Stimulated activated CD8-positive, alpha-beta memory T cell treated with anti-CD3 and anti-CD28 coated beads, Interleukin-2, amount 100 ng/mL, for 1 hour (primary cell): ENCODE measurements around the gene MKNK2.
A peak's percentile ranks its signal among the peaks of the same experiment; 100 is the strongest.
"Not testable (repeated sequence)": the region's sequence is repeated elsewhere in the genome, so short reads cannot be mapped to it uniquely, and the experiment has no call there.

ENCODE experiments used
- DNase-seq, 2 donors: peaks; one replicate each; pipeline ENCODE4 v3.0.0-alpha.2; 2020; ENCODE audit warnings: low read depth in 2 of 2

The MKNK2 gene

DNA sequence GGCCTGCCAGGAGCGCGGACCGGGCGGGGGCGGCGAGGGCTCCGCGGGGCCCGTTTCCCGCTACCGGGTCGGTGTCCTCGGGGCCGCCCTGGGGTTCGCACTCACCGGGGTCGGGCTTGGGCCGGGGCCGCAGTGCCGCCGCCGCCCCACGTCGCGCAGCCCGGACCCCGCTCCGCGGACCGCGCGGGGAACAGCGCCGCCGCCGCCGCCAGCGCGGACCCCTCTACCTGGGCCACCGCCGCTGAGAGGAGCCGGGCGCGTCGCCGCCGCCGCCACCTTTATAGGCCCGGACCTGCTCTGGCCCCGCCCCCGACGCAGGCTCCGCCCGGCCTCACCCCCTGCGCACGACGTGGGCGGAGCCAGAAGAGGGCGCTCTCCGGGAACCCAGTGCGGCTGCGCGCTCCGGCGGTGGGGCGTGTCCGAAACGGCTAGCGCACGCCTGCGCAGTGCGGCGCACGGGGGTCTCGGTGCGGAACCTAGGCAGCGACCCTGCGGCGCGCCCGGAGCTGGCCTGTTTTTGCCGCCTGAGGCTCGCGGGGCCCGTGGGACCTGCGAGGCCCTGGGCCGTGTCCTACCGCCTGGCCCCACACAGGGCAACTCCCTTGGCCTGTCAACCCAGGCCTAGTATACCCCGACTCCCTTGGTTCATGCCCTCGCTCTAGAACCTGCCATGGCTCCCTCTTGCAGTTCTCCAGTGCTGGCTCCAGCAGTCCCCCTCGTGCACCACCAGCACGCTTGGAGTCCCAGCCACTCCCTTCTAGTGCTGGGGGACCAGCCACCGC is at the start of gene MKNK2:
Gene MKNK2, minus strand, starts transcription at position 254 of the 782 bp plus-strand sequence. CDS start 393 bp downstream, outside the sequence.
- DNase-seq, result peak; percentile 93 to 95

DNA sequence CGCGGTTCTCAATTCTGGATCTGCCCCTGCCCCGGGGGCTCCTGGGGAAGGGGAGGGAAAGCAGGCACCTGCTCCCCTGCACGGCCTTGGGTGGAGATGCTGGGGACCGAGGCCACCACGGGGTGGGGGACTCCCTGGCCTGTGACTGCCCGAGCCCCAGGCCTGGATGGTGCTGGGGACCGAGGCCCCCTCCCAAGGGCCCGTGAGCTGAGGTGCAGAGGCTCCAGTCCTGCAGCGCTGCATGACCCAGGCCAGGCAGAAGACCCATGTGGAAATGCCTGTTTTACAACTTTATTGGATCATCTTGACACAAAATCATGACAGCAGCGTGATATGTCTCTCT is 49.6 kb upstream of the MKNK2 start:
- no peak for DNase-seq

DNA sequence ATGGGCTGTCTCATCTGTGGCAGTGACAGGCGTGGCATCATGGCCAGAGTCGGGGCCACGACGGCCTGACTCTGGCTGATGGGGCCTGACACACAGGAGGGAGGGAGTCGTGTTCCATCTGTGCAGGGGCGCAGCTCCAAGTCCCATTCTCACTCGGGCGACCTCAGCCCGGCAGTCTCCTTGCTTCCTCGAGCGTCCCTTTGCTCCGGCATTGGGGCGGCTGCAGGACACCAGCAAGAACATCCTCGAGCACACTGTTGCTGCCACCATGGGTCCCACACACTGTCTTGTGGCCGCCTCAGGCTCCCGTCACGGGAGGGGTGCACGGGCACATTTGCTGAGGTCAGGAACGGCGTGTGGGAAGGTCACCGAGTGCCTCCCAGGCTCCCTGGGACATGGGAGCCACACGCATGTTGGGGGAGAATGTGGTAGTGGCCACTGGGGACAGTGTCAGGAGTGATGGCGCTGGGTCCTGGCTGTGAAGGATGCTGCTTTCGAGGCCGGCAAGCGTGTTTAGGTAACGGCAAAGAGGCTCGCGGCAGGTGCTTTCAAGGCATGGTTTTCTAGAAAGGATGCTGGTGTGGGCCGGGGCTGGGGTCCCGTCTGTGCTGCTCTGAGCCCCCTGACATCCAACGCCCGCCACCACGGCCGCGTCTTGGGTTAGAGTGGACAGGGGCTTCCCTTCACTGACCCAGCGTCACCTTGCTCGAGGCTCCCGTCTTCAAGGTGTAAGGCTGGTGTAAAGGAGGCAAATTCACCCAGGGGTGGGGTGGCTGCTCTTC is 49.1 kb upstream of the MKNK2 start:
- DNase-seq, result no peak

DNA sequence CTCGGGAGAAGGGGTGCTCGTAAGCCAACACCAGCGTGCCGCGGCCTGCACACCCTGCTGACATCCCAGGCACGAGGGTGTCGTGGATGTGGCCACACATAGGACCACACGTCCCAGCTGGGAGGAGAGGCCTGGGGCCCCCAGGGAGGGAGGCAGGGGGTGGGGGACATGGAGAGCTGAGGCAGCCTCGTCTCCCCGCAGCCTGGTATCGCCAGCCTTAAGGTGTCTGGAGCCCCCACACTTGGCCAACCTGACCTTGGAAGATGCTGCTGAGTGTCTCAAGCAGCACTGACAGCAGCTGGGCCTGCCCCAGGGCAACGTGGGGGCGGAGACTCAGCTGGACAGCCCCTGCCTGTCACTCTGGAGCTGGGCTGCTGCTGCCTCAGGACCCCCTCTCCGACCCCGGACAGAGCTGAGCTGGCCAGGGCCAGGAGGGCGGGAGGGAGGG is 48.0 kb upstream of the MKNK2 start:
- DNase-seq, result no peak

DNA sequence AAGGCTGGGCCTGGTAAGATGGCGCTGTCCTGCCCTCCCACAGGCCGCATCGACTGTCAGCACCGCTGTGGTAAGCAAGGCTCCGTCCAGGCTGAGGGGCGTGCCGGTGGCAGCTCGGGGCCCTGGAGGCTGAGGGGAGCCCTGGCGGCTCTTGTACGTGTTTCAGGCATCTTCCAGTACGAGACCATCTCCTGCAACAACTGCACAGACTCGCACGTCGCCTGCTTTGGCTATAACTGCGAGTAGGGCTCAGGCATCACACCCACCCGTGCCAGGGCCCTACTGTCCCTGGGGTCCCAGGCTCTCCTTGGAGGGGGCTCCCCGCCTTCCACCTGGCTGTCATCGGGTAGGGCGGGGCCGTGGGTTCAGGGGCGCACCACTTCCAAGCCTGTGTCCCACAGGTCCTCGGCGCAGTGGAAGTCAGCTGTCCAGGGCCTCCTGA is 46.9 kb upstream of the MKNK2 start:
- no peak for DNase-seq

DNA sequence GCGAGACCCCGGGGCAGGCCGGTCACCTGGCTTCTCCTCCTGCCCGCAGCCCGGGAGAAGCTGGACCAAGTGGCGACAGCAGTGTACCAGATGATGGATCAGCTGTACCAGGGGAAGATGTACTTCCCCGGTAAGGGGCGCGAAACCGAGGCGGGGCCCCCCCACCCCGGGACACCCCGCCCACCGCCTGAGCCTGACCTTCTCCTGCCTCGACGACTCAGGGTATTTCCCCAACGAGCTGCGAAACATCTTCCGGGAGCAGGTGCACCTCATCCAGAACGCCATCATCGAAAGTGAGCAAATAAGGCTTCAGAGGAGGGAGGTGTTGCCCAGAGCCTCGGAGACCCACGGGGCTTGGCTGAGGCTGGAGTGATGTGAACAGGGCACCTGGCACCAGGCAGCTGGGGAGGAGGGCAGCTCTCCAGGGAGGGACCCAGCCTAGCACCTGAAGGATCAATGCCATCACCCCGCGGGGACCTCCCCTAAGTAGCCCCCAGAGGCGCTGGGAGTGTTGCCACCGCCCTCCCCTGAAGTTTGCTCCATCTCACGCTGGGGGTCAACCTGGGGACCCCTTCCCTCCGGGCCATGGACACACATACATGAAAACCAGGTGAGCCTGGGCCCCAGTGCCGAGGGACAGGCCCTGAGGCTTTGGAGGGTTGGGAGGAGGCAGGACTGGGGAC is 46.3 kb upstream of the MKNK2 start:
- no peak for DNase-seq

DNA sequence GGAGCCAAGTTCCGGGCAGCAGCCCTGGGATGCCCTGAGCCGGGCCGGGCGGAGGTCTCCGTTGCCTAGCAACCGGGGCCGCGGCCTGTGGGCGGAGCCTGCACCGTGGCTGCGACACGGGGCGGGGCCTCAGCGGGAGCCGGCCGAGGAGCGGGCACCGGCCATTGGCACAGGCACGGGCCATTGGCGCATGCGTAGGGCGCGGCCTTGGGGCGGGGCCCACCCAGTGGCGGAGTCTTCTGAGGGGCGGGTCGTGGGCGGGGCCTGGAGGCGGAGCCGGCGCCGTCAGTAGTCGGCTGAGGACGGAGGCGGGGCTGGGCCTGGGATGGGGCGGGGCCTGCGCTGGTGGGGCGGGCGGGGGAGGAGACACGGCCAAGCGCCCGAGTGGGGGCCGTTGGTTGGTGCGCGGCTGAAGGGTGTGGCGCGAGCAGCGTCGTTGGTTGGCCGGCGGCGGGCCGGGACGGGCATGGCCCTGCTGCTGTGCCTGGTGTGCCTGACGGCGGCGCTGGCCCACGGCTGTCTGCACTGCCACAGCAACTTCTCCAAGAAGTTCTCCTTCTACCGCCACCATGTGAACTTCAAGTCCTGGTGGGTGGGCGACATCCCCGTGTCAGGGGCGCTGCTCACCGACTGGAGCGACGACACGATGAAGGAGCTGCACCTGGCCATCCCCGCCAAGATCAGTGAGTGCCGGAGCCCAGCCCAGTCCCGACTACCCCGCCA is 45.6 kb upstream of the MKNK2 start, which contains the start of gene IZUMO4:
Gene IZUMO4, plus strand, starts transcription at position 436 of the 723 bp plus-strand sequence. Its CDS starts 31 bp downstream, at position 467.
- DNase-seq, result peak; percentile 99 to 100

DNA sequence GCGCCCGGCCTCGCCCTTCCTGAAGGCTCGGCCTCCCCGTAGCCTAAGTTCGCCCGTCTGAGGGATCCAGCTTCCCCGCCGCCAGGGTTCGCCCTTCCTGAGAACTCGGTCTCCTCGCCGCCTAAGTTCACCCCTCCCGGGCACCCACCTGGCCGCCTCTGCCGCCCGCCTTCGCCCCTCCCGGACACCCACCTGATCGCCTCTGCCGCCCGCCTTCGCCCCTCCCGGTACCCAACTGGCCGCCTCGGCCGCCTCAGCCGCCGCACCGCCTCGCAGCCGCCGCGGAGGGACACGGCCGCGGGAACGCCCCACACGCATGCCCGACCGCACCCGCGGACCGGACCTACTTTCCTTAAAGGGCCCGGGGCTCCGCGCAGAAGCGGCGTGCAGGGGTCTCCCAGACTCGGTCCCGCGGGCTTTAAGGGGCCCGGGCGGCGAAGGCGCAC is 45.0 kb upstream of the MKNK2 start, which contains the start of gene MOB3A:
Gene MOB3A, minus strand, starts transcription at position 293 of the 446 bp plus-strand sequence. CDS start 17,766 bp downstream, outside the sequence.
- peak in 1 of 2 donors; percentile 79 for DNase-seq

DNA sequence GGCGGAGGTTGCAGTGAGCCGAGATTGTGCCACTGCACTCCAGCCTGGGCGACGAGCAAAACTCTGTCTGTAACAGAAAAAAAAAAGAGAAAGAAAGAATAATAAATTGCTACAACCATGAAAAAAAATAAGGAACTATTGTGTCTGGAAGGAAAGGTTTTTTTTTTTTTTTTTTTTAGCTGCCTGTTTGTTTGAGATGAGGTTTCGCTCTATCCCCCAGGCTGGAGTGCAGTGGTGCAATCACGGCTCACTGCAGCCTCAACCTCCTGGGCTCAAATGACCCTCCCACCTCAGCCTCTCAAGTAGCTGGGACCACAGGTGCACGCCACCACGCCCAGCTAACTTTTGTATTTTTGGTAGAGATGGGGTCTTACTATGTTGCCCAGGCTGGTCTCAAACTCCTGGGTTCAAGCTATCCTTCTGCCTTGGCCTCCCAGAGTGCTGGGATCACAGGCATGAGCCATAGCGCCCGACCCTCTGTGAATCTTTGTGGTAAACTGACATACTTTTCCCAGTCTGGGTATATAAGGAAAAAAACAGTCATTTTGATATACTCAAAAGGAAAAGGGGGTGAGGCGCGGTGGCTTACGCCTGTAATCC is 41.0 kb upstream of the MKNK2 start:
- not testable (repeated sequence) for DNase-seq

DNA sequence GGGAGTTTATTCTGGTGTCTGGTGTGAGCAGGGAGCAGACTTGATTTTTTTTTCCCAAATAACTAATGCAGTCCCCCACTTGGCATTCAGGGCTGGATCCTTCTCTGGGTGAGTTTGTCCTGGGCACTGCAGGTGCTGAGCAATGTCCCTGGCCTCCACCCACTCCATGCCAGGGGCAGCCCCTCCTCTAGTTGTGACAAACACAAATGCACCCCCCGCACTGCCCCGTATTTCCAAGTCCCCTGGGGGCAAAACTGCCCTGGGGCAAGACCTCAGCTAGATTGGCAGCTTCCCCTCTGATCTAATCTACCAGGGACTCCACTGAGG is 38.6 kb upstream of the MKNK2 start:
- no peak for DNase-seq

DNA sequence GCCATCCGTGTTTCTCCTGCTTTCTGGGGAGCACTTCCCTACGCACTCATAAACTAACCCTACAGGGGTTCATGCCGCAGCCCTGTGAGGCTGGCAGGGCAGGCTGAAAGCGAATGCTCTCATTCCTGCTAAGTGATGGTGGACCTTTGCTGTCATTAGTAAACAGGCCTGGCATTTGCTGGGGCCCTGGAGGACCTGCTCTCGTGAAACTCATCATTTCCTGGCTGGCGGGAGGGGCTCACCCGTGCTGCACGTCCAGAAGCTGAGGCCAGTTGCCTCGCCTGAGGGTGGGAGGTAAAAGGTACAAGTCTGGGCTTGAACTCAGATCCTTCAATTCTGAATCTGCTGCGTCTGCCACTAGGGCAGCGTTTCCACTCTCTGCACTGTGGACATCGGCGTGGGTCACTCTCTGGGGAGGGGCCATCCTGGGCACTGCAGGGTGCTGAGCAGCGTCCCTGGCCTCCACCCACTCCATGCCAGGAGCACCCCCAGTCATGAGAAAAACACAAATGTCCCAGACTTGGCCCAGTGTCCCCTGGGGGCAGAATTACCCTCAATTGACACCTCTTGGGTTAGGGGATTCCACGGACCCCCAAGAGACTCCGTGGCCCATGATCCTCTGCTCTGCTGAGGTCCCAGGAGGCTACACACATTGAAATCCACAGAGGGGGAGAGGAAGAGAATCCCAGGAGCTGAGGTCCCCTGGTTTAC is 38.1 kb upstream of the MKNK2 start:
- DNase-seq, result no peak

DNA sequence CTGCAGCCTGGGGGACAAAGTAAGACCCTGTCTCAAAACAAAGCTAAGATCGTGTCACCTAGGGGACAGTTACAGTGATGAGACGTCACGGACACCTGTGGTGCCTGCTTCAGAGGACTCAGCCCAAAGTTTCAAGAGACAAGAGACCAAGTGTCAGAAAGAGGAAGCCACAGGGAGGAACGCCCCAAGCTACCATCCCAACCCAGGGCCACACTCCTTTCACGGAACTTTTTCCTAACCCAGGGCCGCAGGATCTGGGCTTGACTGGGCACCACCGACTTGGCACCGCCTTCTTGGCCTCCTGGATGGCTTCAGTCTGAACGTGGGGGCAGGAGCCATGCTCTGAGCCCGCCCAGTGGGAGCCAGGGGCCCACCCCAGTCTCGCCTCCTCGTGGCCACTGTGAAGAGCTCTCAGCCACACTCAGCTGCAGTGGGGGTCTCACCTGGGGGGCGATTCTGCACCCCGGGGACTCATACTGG is 36.6 kb upstream of the MKNK2 start:
- no peak for DNase-seq

DNA sequence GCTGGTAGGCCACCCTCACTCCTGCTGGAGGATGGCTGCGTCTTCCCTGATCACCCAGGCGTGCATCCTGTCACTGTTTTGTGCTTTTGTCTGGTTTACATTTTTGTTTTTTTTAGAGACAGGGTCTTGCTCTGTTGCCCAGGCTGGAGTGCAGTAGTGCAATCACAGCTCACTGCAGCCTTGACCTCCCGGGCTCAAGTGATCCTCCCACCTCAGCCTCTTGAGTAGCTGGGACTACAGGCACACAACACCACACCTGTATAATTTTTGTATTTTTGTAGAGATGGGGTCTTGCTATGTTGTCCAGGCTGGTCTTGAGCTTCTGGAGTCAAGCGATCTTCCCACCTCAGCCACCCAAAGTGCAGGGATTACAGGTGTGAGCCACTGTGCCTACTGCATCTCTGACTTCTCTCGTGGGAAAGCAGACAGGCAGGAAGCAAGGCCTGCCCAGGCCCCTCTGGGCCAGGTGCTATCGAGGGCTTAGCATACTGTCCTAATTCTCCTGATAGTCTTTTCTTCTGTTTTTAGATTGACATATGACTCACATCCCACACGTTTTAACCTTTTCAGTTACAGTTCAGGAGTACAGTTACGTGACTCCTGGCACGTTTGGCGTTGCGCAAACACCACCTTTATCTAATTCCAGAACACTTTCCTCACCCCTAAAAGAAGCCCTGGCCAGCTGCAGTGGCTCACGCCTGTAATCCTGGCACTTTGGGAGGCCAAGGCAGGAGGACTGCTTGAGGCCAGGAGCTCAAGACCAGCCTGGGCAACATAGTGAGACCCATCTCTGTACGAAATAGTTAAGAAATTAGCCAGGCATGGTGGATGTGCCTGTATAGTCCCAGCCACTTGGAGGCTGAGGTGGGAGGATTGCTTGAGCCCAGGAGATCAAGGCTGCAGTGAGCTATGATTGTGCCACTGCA is 35.9 kb upstream of the MKNK2 start:
- not testable (repeated sequence) for DNase-seq

DNA sequence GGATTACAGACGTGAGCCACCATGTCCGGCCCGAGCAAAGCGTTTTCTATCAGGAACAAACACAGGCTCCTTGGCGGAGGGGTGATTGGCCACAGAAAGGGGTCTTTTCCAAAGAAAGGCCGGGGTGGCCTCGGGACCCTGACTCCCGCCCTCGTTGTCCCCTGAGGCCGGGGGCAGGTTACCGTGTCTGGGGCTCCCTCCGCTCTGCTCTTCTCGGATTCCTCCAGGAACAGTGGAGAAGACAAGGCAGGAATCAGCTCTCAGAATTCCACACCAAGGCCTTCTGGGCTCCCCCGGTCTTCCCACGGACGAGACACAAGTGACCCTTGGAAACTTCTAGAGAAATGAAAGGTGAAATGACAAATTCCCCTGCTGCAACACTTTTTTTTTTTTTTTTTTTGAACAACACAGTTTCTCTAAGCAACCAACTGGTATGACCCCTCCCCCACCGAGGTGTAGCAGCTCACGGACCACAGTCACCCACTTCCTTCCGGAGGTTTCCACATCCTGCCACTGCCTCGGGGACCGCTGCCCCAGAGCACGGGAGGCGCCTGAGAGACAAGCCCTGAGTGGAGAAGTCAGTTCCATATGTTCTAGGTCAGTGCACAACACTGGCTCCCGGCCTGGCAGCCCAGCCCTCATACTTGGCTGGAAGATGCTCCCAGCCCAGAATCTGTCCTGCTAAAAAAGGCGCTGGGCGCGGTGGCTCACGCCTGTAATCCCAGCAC is 34.1 kb upstream of the MKNK2 start:
- DNase-seq, result peak; percentile 88

DNA sequence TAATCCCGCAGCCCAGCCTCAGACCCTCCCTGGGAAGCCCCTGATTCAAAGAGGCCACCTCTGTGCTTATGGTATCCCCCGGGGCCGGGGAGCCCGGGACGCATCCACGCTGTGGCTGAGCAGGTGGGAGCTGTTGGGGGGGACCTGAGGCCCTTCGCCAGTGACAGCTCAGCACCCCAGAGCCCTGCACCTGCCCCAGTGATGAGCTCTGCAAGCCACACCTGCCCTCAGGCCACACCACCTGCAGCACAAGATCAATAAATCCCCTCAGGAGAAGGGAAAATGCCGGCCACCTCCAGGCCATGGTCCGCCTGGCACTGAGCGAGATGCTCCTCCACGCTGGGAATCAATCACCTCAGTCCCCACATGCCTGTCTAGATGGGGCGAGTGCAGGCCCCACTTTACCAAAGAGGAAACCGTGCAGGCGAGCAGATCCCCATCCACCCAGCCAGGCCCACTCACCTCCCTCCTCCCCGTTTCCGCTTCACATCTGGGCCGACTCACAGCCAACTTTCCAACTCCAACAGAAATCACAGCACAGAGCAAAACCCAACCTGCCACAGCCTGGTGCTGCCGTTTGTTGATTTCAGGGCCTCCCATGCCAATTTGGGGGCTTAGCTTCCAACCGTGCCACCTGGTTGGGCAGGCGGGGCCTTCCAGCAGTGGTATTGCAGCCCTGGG is 32.3 kb upstream of the MKNK2 start:
- peak in 1 of 2 donors; percentile 51 for DNase-seq

DNA sequence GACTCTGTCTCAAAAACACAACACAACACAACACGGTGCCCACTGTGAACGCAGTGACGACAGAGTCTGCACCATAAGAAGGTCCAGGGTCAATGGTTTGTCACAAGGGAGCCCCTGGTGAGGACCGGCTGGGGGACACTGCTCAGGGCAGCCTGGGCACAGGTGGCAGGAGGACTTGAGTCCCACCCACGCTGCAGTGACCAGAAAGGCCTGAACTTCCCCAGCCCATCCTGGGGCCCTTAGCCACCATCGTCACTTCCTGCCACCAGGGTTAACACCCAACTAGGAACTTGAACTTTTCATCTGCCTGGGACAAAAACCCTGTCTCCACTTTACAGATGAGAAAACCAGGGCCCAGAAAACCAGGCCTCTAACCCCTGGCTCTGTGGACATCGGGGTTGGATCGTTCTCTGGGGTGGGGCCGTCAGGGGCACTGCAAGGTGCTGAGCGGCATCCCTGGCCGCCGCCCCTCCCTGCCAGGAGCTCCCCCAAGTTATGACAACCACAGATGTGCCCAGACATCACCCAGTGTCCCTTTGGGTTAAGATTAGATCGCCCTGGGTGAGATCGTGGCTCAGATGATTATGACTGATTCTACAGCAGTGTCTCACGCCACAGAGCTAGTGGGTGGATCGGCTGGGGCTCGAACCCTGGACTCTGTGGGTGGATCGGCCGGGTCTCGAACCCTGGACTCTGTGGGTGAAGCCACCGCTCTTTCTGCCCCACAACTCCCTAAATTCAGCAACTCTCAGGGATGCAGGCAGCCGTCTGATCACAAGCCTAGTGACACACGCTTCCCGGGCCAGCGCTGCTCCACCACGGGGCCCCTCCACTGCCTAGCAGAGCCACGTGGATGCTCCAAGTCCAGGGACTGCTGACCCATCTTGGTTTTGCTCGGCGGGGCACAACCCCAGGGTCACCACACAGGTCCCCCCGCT is 31.1 kb upstream of the MKNK2 start:
- no peak for DNase-seq
